K562 (cell line): Measurements from ENCODE around the gene CTSD. TPM values are rescaled to one million over a fixed set of nuclear protein-coding genes. Genes with fewer than 3 reads are reported as not detected.

ENCODE experiments used
- ATF1 ChIP-seq, 2 experiments: fragments of 450-650 bp in 1 of 2; IDR thresholded peaks; 2 replicates each; pipeline ENCODE4 v1.6.1; 2016; ENCODE audit warnings: missing compliant biosample characterization in 1 of 2, missing genetic modification characterization in 1 of 2
- BCL6 ChIP-seq: fragments of 250-450 bp; sonication (Bioruptor Pico); IDR thresholded peaks from 2 replicates; pipeline ENCODE4 v1.4.0; 2020
- BDP1 ChIP-seq: IDR thresholded peaks from 3 replicates; pipeline ENCODE4 v1.6.1; 2011; ENCODE audit not compliant: insufficient read length, insufficient read depth
- BRF2 ChIP-seq: IDR thresholded peaks from 3 replicates; pipeline ENCODE4 v1.6.1; 2011; ENCODE audit warnings: borderline replicate concordance, mild to moderate bottlenecking; ENCODE audit not compliant: insufficient read length, insufficient read depth
- CBX2 ChIP-seq: fragments of 200-600 bp; sonication (generic); IDR thresholded peaks from one replicate; pipeline ENCODE4 v1.6.1; 2012; ENCODE audit warnings: mild to moderate bottlenecking, low read length, inconsistent platforms; ENCODE audit not compliant: insufficient read depth, poor library complexity, severe bottlenecking
- DPF2 ChIP-seq: fragments of 450-650 bp; IDR thresholded peaks from 2 replicates; pipeline ENCODE4 v1.6.1; 2016
- KLF10 ChIP-seq: fragments of 250-450 bp; sonication (Bioruptor Pico); IDR thresholded peaks from 2 replicates; pipeline ENCODE4 v1.6.1; 2021; ENCODE audit warnings: matching md5 sums
- NFXL1 ChIP-seq: fragments of 450-650 bp; formaldehyde crosslinking; IDR thresholded peaks from 2 replicates; pipeline ENCODE4 v1.4.0; 2021; ENCODE audit warnings: mild to moderate bottlenecking
- NR2C1 ChIP-seq, 2 experiments: fragments of 450-650 bp; IDR thresholded peaks; 2 replicates each; pipeline ENCODE4 v1.6.1; 2017; ENCODE audit warnings: mild to moderate bottlenecking in 2 of 2, antibody characterized with exemption in 1 of 2, inconsistent platforms in 1 of 2, missing compliant biosample characterization in 1 of 2, missing genetic modification characterization in 1 of 2
- PURB ChIP-seq: sonication (generic); formaldehyde crosslinking; IDR thresholded peaks from 2 replicates; pipeline ENCODE4 v1.9.0; 2021; ENCODE audit warnings: low read depth, mild to moderate bottlenecking, missing genetic modification reagents
- RBM14 ChIP-seq: fragments of 200-400 bp; formaldehyde crosslinking; IDR thresholded peaks from 2 replicates; pipeline ENCODE4 v1.6.1; 2018; ENCODE audit warnings: low read depth, mild to moderate bottlenecking, low read length, moderate library complexity, borderline replicate concordance; ENCODE audit not compliant: insufficient read depth
- SAFB ChIP-seq: fragments of 200-400 bp; formaldehyde crosslinking; IDR thresholded peaks from 2 replicates; pipeline ENCODE4 v1.6.1; 2017; ENCODE audit warnings: low read depth, low read length, borderline replicate concordance
- SMAD3 ChIP-seq: fragments of 450-650 bp; formaldehyde crosslinking; conservative IDR thresholded peaks from 2 replicates; pipeline ENCODE4 v1.4.0; 2020; ENCODE audit warnings: mild to moderate bottlenecking
- SMARCE1 ChIP-seq: fragments of 450-650 bp; IDR thresholded peaks from 2 replicates; pipeline ENCODE4 v1.7.1; 2016; ENCODE audit warnings: mild to moderate bottlenecking
- TAF7 ChIP-seq: fragments of 450-650 bp; IDR thresholded peaks from 2 replicates; pipeline ENCODE4 v1.6.1; 2016; ENCODE audit warnings: missing genetic modification characterization, missing compliant biosample characterization
- ZBTB33 ChIP-seq: sonication (generic); formaldehyde crosslinking; IDR thresholded peaks from 2 replicates; pipeline ENCODE4 v1.8.1; 2023; ENCODE audit warnings: mild to moderate bottlenecking, missing genetic modification reagents
- ZNF175 ChIP-seq: fragments of 200-800 bp; sonication (Bioruptor generic); IDR thresholded peaks from 2 replicates; pipeline ENCODE4 v1.6.1; 2016; ENCODE audit warnings: low read depth, mild to moderate bottlenecking, missing genetic modification characterization, missing compliant biosample characterization
- ZNF551 ChIP-seq: fragments of 250-450 bp; sonication (Bioruptor Pico); IDR thresholded peaks from 2 replicates; pipeline ENCODE4 v1.5.0; 2021; ENCODE audit warnings: mild to moderate bottlenecking, moderate library complexity
- polyA plus RNA-seq, 8 experiments: library from polyadenylated mRNA; depleted of rRNA in 4 of 8; stranded (reverse) in 5 of 8; unstranded in 3 of 8; fragments of >200 nt; fragmentation: Nextera tagmentation in 2 of 8; fragmentation: Illumina TruSeq in 1 of 8; extraction: Ambion mirVana in 2 of 8; extraction: Trizol in 1 of 8; gene quantifications; 2 replicates each; pipeline versions ENCODE4 v1.2.1 to v1.2.3, GENCODE V29; 2011 to 2014; ENCODE audit warnings: inconsistent platforms in 1 of 8, missing spikeins in 1 of 8
- total RNA-seq, 7 experiments: library from RNA; depleted of rRNA in 6 of 7; stranded (reverse); fragments of >200 nt in 6 of 7; fragmentation: Illumina TruSeq in 2 of 7; extraction: Trizol in 2 of 7; gene quantifications; 2 replicates each; pipeline versions ENCODE4 v1.2.1 to v1.2.3, GENCODE V29; 2011 to 2021; ENCODE audit warnings: low replicate concordance in 1 of 7
- TF ChIP-seq, protein P1 (sequence below): fragments of 250-450 bp; sonication (Bioruptor Pico); IDR thresholded peaks from 2 replicates; pipeline ENCODE4 v1.4.0; 2020

CTSD gene
- total and polyA plus RNA-seq, 9 of the 15 experiments (the other 6 are each of a cell fraction or from before 2014, with no cell fraction given) = 1.0 to 112 (median 40.9) TPM

GRCh38 chr11:1772270-1773130, 8.8 kb upstream of the CTSD start (continued):
- TF ChIP-seq, protein P1, sequence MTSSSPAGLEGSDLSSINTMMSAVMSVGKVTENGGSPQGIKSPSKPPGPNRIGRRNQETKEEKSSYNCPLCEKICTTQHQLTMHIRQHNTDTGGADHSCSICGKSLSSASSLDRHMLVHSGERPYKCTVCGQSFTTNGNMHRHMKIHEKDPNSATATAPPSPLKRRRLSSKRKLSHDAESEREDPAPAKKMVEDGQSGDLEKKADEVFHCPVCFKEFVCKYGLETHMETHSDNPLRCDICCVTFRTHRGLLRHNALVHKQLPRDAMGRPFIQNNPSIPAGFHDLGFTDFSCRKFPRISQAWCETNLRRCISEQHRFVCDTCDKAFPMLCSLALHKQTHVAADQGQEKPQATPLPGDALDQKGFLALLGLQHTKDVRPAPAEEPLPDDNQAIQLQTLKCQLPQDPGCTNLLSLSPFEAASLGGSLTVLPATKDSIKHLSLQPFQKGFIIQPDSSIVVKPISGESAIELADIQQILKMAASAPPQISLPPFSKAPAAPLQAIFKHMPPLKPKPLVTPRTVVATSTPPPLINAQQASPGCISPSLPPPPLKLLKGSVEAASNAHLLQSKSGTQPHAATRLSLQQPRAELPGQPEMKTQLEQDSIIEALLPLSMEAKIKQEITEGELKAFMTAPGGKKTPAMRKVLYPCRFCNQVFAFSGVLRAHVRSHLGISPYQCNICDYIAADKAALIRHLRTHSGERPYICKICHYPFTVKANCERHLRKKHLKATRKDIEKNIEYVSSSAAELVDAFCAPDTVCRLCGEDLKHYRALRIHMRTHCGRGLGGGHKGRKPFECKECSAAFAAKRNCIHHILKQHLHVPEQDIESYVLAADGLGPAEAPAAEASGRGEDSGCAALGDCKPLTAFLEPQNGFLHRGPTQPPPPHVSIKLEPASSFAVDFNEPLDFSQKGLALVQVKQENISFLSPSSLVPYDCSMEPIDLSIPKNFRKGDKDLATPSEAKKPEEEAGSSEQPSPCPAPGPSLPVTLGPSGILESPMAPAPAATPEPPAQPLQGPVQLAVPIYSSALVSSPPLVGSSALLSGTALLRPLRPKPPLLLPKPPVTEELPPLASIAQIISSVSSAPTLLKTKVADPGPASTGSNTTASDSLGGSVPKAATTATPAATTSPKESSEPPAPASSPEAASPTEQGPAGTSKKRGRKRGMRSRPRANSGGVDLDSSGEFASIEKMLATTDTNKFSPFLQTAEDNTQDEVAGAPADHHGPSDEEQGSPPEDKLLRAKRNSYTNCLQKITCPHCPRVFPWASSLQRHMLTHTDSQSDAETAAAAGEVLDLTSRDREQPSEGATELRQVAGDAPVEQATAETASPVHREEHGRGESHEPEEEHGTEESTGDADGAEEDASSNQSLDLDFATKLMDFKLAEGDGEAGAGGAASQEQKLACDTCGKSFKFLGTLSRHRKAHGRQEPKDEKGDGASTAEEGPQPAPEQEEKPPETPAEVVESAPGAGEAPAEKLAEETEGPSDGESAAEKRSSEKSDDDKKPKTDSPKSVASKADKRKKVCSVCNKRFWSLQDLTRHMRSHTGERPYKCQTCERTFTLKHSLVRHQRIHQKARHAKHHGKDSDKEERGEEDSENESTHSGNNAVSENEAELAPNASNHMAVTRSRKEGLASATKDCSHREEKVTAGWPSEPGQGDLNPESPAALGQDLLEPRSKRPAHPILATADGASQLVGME (CRISPR knock-in tag) = no peak
- no peak for TF ChIP-seq SMAD3
- TF ChIP-seq BRF2 = no peak
- TF ChIP-seq DPF2 = peak; percentile 95
- TF ChIP-seq ZBTB33 = no peak
- no peak for TF ChIP-seq ZNF551 (CRISPR knock-in tag)
- no peak for TF ChIP-seq KLF10 (CRISPR knock-in tag)
- no peak for TF ChIP-seq SAFB
- no peak for TF ChIP-seq BCL6
- peak; percentile 94 for TF ChIP-seq SMARCE1
- TF ChIP-seq CBX2 = no peak
- TF ChIP-seq TAF7 (tag) = no peak
- no peak for TF ChIP-seq RBM14
- TF ChIP-seq NFXL1 = no peak
- no peak for TF ChIP-seq NR2C1 (IDR thresholded peaks at IDR 0.05)
- no peak for TF ChIP-seq NR2C1 (tag; IDR thresholded peaks at IDR 0.05)
- TF ChIP-seq PURB (CRISPR knock-in tag) = no peak
- TF ChIP-seq ZNF175 (CRISPR knock-in tag) = no peak
- no peak for TF ChIP-seq ATF1 (CRISPR knock-in tag; IDR thresholded peaks at IDR 0.05)
- peak; percentile 68 for TF ChIP-seq ATF1 (tag; IDR thresholded peaks at IDR 0.05)
- TF ChIP-seq BDP1 = no peak
